HG03439 (cell line): ENCODE measurements around the gene DAAM2.

Experiments
- ATAC-seq: cut with Tn5 transposase; IDR thresholded peaks from one replicate; pipeline ENCODE4 v1.9.1; 2021; ENCODE audit warnings: mild to moderate bottlenecking, moderate library complexity; ENCODE audit not compliant: unreplicated experiment

DAAM2 gene

DNA sequence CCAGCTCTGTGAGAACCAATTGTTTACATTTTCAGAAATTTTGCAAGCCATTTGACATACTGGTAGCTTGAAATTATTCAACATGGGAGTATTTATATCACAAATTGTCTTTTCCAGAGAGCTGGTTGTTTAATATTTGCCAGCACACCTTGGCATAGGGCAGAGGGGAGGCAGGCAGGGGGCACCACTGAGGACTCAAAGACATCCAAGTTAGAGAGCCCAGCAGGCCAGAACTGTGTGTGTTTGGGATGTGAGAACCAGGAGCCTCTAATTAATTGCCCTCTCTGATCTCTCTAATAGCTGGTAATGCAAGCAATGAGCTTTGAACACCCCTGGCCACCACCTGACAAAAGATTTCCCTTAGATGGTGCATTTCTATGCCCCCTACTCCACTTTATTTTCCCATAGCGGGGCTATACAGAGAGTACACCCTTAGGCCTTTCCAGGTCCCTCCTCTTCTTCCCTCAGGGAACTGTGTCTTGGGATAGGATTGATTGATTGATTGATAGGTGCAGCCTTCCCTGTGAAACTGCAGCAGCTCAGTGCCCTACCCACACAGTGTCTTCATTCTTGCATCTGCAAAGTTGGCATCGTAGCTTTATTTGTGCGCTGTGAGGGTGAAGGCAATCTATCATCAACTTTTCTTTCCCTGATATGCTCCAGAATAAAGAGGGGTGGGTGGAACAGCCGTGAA, 112.9 kb downstream of the DAAM2 start:
- ATAC-seq: no peak

DNA sequence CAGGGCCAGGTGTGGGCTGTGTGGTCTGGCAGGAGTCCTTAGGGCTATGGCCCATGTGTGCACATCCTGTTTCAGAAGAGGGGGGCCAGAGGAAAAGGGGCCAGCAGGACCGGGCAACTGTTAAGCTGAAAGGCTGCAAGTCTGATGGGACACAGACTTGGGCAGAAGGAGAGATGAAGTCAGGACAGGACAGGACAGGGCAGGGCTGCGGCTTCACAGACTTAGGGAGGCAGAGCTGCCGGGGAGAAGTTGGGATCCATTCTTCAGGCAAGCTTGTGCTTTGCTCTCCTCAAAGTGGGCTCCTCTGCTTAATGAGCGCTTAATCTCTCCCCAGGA, 113.4 kb downstream of the DAAM2 start:
- ATAC-seq: no peak

DNA sequence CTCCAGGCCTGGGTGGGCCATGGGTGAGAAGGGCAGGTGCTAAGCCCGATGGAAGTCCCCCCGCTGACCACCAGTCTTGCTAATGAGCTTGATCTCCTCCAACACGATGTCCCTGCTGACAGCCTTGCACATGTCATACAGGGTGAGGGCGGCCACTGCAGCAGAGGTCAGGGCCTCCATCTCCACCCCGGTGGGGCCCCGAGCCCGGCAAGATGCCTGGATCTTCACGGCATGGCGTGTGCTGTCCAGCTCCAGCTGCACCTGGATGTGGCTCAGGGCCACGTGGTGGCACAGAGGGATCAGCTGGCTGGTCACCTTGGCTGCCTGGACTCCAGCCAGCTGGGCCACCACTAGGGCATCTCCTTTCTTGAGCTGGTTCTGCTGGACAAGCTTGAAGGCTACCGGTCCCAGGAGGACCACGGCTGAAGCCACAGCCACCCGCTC, 114.2 kb downstream of the DAAM2 start:
- no peak for ATAC-seq

DNA sequence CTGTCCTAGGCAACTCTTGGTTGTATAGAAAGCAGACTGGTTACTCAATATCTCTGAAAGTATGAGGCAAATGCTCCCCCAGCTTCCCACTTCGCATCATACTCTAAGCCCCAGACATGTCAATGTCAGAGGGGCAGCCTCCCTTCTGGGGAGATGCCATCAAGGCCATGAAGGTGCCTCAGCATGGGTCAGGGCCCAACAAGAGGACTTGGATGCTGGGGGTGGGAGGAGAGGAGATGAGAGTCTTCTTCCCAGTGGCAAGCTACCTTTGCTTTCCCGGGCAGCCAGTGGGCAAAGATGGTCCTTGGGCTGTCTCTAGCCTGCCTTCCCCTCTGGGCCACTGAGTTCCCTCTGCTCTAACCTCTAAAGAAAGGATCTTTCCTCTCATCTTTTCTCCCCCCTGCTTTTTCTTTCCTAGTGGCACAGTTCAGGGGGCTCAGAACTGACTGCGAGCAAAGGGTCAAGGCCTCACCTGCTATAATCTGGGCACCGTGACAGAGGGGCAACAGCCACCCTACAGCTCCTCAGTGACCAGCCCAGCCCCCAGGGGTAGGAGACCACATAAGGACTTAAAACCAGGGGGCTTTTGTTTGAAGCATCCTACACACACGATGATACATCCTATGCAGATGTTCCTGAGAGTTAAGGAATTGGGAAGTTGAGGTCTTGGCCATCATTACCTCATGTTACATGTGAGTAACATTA, 115.8 kb downstream of the DAAM2 start:
- ATAC-seq: no peak

DNA sequence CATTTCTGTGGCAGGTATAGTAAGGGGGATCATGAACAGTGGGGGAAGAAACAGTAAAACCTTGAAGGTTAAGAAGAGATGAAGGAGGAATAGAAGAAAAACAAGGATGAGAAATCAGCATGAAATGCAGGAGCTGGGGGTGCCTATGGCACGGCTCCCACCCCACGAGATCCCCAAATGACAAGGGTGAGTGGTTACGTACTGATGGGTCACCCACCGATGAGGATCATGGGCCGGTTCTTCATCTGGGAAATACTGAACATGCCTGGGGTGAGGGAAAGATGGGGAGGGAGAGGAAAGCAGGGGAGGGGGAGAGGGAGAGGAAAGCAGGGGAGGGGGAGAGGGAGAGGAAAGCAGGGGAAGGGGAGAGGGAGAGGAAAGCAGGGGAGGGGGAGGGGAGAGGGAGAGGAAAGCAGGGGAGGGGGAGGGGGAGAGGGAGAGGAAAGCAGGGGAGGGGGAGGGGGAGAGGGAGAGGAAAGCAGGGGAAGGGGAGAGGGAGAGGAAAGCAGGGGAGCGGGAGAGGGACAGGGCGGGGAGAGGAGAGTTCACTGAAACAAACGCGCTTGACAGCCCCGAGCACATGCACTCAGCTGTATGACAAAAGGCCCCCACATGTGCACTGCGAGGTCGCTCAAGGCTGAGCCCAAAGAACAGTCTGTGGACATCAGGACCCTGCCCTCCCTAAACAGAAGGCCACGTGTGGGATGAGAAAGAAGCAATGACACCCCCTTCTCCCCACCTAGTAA, 116.8 kb downstream of the DAAM2 start:
- no peak for ATAC-seq

DNA sequence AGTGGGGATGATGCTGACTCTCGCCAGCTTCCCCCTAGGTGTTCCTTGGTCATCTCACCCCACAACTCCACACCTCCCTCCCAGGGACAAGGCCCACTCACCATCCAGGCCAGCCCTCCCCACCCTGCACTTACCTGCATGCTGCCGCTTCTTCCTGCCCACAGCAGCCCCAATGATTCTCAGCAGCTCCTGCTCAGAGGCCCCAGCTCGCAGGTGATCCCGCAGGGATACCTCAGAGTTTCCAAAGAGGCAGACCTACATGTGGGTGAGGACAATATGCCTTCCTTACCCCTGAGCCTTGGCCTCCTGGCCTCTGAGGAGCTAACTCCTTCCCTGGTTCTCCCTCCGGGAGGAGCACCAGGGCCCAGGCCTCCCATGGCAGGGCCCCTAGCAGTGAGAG, 117.5 kb downstream of the DAAM2 start:
- no peak for ATAC-seq

DNA sequence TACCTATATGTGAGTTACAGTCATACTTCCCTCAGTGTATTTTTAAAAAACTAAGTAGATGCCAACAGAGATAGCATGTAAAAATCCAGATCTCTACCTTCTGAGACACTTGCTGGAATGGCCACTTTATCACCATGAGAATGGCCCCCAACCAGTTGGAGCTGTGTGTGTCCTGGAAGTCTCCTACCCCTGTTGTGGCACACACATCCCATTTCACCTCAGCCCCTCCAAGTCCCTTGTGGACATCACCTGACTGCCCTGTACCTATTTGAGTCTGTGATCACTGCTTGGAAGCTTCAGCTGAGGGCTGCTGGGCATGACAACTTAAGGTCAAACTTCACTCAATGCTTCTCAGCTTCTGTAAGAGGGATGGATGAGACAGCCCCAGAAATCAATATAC, 118.0 kb downstream of the DAAM2 start:
- no peak for ATAC-seq

DNA sequence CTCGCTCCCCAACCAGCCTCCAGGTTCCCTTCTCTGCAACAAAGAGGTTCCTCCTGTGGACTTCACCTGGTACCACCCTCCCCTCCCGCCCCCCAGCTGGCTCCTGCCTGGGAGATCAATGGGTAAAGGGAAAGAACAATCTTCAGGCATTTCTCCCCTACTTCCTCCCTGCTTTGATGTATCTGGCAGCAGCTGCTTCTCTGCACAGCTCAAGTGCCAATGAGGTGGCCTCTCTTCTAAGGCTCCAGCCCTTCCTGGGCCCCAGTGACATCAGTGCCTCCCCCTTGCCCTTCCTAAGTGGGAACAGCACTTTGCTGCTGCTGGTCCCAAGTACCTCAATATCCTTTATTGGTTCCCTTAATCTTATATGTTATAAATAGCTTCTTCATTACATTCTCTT, 118.6 kb downstream of the DAAM2 start:
- ATAC-seq: no peak

DNA sequence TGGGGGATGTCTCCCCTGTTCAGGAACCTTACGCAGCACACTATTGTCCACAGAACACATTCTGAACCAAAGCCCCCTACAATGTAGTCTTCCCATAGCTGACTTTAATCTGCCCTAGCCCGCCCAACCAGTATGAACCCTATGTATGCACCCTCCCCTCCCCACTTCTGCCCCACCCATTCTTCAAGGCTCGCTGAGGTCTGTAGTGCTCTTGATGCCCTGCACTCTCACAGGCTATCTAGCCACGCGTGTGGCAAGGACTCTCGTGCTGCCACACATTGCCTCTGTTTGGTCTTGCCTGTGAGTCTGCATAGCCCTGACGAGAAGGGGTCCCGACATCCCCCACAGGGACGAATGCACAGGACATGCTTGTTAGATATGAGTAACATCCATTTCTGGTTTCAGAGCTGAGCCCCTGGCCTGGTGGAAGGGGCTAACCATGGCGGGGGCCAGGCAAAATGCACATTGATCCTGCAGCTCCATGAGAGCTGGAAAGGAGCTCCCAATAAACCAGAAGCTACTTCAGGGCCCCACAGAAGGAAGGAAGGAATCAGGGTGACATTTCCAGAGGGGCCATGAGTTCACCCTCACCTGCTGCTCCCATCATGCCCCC, 119.4 kb downstream of the DAAM2 start:
- no peak for ATAC-seq

DNA sequence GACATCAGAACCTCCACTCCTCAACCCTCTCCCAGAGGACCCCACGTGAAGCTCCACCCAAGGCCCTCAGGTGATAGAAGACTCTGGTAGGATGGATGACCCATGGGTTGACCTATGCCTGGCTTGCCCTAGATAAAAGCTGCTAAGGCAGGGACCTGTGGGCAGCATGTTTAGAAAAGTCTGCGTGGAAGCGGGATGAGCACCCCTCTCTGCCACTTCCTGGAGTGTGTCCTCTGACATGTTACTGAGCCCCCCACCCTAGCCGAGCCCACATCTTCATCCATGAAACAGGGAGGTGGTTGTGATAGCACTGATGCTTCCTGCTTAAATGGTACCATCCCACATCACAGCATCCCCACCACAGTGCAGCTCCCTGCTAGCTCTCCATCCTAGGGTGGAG, 120.3 kb downstream of the DAAM2 start:
- no peak for ATAC-seq

DNA sequence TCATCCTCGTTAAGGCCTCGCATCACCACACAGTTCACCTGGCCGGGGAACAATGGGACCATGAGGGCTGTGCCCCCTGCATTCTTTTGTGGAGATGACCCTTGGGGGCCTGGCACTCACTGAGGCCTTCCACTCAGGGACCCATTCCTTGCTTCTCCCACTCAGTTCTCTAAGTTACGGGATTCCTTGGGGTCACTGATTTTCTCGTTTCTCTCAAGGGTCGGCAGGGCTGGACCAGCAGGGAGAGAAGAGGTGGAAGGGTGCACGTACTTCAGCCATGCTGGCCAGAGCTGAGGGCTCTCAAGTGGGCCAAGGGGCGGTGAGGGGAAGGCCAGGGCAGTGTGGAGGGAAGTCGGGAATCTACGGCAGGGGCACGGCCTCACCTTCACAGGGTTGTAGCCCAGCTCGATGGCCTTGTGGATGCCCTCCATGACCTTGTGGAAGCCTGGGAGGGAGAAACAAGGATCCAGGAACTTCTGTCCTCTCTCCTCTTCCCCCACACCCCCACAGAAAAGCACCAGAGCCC, 121.3 kb downstream of the DAAM2 start:
- ATAC-seq: no peak

DNA sequence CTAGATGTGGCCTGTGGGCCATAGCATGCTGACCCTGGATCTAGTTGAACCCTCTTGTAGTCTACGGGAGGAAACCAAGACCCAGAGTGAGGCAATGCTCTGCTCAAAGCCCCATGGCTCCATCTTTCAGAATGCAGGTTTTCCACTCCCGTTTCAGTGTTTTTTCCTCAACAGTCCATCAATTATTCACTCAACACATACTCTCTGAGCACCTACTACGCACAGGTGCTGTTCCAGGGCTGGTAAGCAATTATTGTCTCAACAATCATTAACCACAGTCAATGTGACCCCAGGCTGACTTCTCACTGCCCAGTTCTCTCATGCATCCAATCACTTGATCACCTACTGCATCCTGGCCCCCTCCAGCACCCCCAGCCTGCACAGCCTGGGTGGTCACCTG, 122.1 kb downstream of the DAAM2 start:
- no peak for ATAC-seq

DNA sequence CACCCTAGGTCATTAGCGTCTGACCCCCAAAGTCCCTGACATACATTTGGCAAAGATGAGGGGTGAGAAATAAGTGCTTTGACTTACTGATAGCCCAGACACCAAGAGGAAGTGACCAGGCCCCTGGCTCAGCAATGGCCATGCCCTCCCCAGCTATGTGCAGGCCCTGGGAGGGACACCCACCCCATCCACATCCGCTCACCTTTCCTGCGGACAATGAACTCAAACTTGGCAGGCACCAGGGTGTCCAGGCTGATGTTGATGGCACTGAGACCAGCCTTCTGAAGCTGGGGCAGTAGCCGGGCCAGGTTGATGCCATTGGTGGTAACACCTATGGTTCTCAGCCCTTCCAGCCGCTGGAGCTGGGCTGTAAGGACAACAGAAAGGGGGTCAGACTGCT, 123.7 kb downstream of the DAAM2 start:
- no peak for ATAC-seq

DNA sequence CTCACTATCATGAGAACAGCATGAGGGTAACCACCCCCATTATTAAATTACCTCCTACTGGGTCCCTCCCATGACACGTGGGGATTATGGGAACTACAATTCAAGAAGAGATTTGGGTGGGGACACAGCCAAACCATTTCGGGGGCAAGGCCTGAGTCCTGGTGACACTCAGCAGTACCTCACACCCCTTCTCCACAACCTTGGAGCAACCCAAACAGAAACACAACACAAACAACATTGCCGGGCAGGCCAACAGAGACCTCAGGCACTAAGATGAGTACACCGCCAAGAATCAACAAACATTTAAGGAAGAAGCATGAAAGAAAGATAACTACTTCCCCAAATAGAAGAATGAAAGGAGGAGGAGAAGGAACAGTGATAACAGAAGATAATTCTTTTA, 125.2 kb downstream of the DAAM2 start:
- ATAC-seq: no peak

DNA sequence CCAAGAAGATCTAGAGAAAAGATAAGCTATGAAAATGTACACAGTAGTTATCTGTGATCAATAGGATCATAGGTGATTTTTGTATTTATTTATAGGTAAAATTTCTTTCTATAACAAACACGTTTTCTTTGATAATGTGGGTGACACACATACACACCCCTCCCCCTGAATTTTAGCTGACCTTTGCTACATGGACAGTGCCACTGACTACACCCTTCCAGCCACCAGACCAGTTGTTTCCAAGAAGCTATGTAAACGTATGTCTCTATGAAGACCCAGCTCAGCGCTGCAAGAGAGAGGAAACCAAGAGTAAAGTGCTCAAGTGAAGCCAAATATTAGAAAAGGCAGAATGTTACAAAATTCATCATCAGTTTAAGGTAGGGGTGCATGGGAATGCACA, 125.8 kb downstream of the DAAM2 start:
- ATAC-seq: no peak

DNA sequence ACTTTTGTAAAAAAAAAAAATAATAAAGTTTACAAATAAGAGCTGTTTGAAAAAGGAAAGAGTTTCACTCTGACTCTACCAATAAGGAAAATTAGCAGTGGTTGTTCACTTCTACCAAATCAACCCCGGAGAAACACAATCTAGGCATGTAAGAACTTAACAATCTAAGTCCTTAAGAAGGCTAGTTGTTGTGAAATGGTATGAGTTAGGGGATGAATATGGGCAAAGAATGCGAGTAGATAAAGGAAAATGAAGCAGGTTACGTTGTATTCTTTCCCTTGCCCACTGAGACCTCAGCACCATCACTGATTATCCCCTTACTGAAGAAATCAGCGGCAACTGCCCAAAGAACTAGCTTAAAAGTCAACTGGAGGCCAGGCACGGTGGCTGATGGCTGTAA, 126.7 kb downstream of the DAAM2 start:
- ATAC-seq: no peak

DNA sequence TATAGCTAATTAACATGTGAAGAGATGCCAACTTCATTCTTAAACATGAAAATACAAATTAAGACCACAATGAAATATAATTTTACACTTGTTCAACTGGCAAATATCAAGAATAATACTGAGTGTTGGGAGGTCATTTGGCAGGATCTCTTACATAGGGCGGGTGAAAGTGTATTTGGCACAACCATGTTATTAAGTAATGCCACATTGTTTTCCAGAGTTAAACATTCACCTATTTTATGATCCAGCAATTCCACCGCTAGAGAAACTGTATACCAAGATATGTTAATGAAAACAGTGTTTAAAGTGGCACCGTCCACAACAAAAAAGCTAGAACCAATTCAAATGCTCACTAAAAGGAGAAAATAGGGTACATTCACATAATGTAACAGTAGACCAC, 128.0 kb downstream of the DAAM2 start:
- ATAC-seq: no peak

DNA sequence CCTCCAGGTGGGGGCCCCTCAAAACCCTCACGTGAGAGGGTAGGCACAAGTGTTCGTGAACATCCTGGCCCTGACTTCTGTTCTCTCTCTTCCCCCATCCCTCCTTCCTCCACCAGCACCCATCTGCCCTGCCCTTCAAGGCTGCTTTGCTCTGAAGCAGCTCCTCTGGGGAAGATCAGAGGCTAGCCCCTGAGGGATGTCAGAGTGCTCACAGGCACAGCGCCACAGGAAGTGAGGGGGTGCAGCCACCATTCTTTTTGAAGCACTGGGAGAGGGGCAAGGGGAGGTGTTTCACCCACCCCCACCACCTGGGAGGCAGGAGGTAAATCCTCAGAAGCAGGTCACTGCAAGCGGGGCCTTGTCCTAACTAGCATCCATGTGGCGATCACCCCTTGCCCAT, 130.6 kb downstream of the DAAM2 start:
- ATAC-seq: no peak

DNA sequence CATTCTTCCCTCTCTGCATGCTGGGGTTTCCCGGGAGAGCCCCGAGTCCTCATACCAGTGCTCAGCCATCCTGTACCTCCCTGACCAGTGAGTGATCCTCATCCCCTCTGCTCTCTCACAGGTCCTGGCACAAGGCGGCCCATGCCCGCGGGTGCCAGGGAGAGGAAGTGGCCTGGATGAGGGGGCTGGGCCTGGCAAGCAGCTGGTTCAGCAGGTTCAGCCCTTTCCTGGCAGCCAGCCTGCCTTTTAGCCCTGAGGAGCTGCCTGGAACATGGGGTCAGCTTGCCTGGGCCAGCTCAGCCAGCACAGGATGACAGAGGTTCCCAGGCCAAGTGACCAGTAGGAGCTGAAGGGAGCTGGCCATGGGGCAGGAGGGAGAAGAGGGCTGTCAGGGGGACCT, 131.2 kb downstream of the DAAM2 start:
- no peak for ATAC-seq

DNA sequence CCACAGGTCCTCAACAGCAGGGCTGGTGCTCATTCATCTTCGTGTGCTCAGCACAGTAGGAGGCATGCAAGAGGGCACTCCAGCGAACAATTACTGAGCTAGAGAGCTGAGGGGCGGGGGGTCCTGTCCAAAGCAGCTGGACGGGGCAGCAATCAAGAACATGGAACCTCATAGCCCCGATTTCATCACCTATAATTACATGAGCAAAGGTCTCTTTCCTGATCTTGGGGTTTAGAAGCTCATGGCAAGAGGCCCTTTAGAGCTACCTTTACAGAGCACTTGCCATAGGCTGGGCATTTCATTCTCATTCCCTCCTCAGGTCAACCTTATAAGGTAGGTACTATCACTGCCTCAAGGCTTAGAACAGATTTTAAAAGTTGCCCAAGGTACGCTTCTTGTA, 131.7 kb downstream of the DAAM2 start:
- ATAC-seq: no peak

DNA sequence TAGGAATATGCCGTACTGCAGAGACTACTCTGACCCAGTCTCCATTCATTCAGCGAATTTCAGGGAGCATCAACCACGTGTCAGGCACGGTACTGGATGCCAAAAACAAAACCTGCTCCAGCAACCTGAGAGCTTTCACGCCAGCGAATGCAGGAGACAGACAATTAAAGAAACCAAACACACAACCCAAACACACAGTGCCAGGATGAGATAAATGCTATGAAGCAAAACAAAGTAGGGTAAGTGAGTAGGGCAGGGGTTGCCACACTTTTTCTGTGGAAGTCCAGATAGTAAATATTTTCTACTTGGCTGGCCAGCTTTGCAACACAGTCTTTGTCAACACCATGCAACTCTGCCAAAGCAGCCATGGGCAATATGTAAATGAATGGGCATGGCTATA, 132.1 kb downstream of the DAAM2 start:
- ATAC-seq: no peak
